GM18526 (cell line): Measurements from ENCODE around the gene TIMM29.

Experiments
- POLR2A ChIP-seq: IDR thresholded peaks from 3 replicates; pipeline ENCODE4 v1.6.1; 2011; ENCODE audit not compliant: insufficient read length; ENCODE audit errors: extremely low read depth

TIMM29 gene

DNA sequence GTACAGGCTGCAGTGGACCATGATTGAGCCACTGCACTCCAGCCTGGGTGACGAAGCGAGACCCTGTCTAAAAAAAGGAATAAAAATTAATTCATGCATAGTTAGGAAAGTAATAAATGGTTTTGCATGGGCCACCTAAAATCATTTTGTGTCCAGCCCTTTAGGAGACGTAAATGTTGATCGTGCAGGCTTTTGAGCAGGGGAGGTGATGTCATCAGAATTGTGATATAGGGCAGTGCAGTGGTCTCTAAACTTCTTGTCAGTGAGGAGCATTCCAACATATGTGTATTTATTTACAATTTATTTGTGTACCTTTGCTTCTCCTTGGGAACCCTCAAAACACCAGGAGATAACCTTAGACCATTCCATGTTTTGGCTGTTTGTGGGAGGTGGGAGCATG lies 35.3 kb downstream of the TIMM29 start:
- no peak for TF ChIP-seq POLR2A

DNA sequence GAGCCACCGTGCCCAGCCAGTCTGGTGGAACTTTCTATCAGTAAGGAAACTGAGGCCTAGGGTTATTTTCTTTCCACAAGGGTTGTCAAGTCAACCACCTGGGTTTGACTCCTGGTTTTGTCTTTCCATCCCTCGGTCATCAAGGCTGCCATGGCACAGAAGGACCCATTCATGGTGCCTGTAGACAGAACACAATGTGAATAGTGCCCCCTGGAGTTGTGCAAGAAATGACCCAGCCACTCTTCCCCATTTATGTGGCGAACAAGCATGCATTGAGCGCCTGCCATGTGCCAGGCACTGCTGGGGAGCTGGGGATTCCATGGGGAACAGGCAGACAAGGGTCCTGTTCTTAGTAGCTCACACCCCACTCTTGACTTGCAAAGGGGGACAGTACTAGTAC lies 36.3 kb downstream of the TIMM29 start:
- TF ChIP-seq POLR2A = no peak

DNA sequence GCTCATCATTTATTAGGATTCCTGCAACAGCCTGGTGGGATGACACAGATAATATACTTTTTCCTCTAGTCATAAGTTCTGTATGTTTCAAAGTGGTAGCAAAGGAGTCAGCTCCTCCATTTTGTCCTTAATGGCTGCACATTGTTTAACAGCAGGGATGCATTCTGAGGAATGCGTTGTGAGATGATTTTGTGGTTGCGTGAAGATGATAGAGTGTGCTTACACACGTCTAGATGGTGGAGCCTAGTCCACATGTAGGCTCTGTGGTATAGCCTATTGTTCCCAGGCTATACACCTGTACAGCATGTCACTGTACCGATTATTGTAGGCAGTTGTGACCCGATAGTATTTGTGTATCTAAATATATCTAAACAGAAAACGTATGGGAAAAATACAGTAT lies 36.8 kb downstream of the TIMM29 start:
- TF ChIP-seq POLR2A = no peak

DNA sequence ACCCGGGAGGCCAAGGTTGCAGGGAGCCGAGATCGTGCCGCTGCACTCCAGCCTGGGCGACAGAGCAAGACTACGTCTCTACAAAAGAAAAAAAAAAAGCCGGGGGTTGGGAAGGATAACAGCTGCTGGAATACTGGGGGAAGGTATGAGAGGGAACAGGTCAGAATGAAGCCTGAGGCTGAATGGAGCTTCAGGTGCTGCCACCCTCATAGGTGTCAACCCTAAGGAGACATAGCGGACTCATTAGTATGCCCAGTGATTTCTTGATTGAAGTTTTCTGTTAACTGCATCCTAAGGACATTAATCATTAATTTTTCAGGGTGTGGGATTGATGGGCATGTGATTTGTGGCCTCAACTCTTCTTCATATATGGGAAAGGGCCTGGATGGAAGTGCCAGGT lies 38.2 kb downstream of the TIMM29 start:
- no peak for TF ChIP-seq POLR2A

DNA sequence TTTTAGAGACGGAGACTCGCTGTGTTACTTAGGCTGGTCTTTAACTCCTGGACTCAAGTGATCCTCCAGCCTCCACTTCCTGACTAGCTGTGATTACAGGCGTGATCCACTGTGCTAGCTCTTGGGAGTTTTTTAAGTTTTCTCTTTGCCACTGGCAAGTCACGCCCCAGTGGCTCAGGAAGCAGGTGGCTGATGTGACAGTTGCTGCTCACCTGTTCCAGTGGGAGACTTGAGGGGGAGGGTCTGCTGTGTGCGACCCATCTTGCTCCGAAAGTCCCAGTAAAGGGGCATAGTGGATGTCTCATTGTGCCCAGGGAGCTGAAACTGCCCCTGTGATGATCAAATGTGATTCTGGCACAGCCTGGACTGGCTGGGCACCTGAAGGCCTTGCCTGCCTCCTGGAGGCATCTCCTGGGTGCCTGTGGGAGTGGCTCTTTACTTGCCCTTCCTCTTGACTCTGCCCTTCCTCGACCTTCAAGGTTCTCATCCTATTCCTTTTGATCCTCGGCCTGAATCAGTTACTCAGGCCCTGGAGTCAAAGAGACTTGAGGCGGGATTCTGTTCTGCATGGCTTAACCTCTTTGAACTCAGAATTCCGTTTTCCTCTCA lies 40.0 kb downstream of the TIMM29 start:
- TF ChIP-seq POLR2A = no peak

DNA sequence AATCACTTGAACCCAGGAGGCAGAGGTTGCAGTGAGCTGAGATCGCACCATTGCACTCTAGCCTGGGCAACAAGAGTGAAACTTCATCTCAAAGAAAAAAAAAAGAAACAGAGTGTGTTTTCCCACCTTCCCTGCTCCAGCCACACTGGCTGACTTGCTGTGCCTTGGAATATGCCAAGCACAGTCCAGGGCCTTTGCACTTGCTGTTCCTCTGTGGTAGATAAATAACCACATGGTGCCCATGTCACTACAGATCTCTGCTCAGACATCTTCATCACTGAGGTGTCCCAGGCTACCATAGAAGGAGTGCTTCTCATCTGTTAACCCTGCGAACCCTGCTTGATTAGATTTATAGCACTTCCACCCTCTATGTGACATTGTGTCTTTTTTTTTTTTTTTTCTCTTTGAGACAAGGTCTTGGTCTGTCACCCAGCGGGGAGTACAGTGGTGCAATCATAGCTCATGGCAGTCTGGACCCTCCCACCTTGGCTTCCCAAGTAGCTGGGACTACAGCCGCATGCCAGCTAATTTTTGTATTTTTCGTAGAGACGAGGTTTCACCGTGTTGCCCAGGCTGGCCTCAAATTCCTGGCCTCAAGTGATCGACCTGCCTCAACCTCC lies 42.6 kb downstream of the TIMM29 start:
- no peak for TF ChIP-seq POLR2A

DNA sequence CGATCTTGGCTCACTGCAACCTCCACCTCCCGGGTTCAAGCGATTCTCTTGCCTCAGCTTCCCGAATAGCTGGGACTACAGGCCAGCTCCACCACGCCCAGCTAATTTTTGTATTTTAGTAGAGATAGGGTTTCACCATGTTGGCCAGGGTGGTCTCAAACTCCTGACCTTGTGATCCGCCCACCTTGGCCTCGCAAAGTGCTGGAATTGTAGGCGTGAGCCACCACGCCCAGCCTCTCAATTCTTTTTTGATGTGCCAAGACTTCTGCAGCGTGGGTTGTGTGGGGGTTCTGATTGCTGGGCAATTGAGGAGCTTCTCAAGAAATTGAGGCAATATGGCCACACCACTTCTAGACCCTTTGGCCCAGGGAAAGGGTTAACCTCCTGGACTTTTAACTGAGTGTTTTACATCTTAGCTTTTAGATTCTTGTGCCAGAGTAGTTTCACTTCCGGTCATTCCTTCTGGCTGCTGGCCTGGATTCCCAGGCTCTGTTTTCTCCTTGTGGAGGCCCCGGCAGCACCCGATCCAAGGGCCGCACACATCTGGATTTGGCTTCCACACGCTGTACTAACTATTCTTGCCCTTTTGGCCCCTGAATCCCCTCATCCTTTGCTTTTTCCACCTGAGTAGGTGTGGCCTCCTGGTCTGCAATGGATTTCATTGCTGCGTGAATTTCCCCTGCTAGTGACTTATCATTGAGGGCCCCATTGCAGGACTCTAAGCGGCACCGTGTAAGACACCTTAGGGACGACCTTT lies 46.9 kb downstream of the TIMM29 start:
- no peak for TF ChIP-seq POLR2A

DNA sequence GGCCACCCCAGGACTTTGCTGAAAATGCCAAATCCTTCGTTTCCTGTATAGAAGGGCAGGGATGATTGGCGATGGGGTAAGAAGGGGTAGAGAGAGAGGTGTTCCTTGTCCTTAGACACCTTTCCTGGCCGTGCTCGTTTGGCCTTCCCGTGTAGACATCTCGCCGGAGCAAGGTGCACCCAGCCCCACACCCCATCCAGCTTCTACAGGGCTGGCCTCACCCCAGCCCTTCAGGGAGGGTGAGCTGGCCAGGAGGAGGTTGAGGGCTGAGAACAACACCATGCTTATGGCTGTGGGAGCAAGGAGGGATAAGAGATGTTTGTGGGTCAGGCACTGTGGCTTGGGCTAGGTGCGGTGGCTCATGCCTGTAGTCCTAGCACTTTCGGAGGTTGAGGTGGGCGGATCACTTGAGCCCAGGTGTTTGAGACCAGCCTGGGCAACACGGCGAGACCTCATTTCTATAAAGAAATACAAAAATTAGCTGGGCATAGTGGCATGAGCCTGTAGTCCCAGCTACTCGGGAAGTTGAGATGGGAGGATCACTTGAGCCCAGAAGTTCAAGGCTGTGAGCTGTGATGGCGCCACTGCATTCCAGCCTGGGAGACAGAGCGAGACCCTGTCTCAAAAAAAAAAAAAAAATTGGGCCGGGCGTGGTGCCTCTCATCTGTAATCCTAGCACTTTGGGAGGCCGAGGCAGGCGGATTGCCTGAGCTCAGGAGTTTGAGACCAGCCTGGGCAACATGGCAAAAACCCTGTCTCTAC lies 47.7 kb downstream of the TIMM29 start:
- no peak for TF ChIP-seq POLR2A

DNA sequence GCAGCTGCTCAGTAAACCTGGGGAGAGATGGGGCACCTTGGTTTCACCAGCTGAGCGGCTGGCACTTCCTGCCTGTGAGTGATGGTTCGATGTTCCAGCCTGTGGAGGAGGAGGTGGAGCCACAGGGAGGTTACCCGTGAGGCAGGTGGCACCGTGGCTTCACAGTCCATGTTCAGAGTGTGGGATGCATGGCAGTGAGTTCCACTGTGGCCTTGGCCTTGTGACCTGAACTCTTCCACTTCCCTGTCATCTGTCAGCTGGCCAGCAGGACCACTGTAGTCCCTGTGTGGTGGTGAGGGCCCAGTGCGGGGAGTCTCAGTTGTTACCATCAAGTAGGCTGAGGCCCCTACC lies 49.1 kb downstream of the TIMM29 start:
- TF ChIP-seq POLR2A = no peak
